ENCODE measurements around the gene CES1. TPM values are rescaled to one million over a fixed set of nuclear protein-coding genes. Genes with fewer than 3 reads are reported as not detected.
"Not testable (repeated sequence)": the region's sequence is repeated elsewhere in the genome, so short reads cannot be mapped to it uniquely, and the experiment has no call there.

Gene CES1
- total and polyA plus RNA-seq, 5 donors: 17.4 to 81.4 (median 59.6) TPM

- Histone ChIP-seq H3K4me3 (ENCODE audit: low read length) (no peak overlapping the region), H3K4me1 (ENCODE audit: control insufficient read depth, insufficient read depth, low read length) (no peaks in the 10 kb centered on the region), H3K9me3 (ENCODE audit: control insufficient read depth, low read length) (no peaks in the 10 kb centered on the region), H3K27ac (ENCODE audit: low read length) (no peak overlapping the region), H3K27me3 (ENCODE audit: control insufficient read depth, insufficient read depth) (no peaks in the 10 kb centered on the region)
- 81% methylated on average over 3 of the region's 3 CpGs for WGBS
- no peak for ATAC-seq
- DNase-seq: no peak
- intact Hi-C loops (cut with DNase I): no loop called here
Observed at GRCh38 chr16:55856950-55857349, 24.1 kb upstream of the CES1 start.

GRCh38 chr16:55853114-55853513 lies 20.2 kb upstream of the CES1 start:
- WGBS: 78% methylated on average over 3 of the region's 3 CpGs
- H3K27me3 ChIP-seq (ENCODE audit: control insufficient read depth, insufficient read depth): no peaks in the 10 kb centered on the region

GRCh38 chr16:55849536-55849935 lies 16.6 kb upstream of the CES1 start:
- H3K27me3 ChIP-seq (ENCODE audit: control insufficient read depth, insufficient read depth): no peaks in the 10 kb centered on the region
- no peak overlapping the region for H3K27ac ChIP-seq (ENCODE audit: low read length)
- no peaks in the 10 kb centered on the region for H3K4me1 ChIP-seq (ENCODE audit: control insufficient read depth, insufficient read depth, low read length)
- ATAC-seq: no peak
- H3K4me3 ChIP-seq (ENCODE audit: low read length): no peak overlapping the region
- intact Hi-C loops (cut with DNase I): loop anchor here in 2 of 4 donors (10.0 kb wide), 1 partner anchor 385 kb away; no protein-coding TSS in a partner anchor
- no peak for DNase-seq
- H3K9me3 ChIP-seq (ENCODE audit: control insufficient read depth, low read length): no peaks in the 10 kb centered on the region
- WGBS: 77% methylated on average over 13 of the region's 13 CpGs

More at GRCh38 chr16:55853114-55853513, 20.2 kb upstream of the CES1 start:
- Histone ChIP-seq H3K4me3 (ENCODE audit: low read length) (no peak overlapping the region), H3K27ac (ENCODE audit: low read length) (no peak overlapping the region), H3K9me3 (ENCODE audit: control insufficient read depth, low read length) (no peaks in the 10 kb centered on the region), H3K4me1 (ENCODE audit: control insufficient read depth, insufficient read depth, low read length) (no peaks in the 10 kb centered on the region)
- DNase-seq: no peak
- intact Hi-C loops (cut with DNase I): no loop called here
- ATAC-seq: no peak

- no peaks in the 10 kb centered on the region for H3K27me3 ChIP-seq (ENCODE audit: control insufficient read depth, insufficient read depth)
- no peak for ATAC-seq
Observed at GRCh38 chr16:55846598-55847346, 13.9 kb upstream of the CES1 start.

GRCh38 chr16:55843105-55843395 lies 10.2 kb upstream of the CES1 start:
- intact Hi-C loops (cut with DNase I): loop anchor here in 3 of 4 donors (2.0 to 10.0 kb wide), 2 partner anchors 130 to 378 kb away; no protein-coding TSS in a partner anchor
- DNase-seq (no peak), ATAC-seq (no peak)
- H3K27ac ChIP-seq (ENCODE audit: low read length): no peak overlapping the region
- H3K27me3 ChIP-seq (ENCODE audit: control insufficient read depth, insufficient read depth): no peaks in the 10 kb centered on the region
- H3K4me1 ChIP-seq (ENCODE audit: control insufficient read depth, insufficient read depth, low read length): no peaks in the 10 kb centered on the region
- no peaks in the 10 kb centered on the region for H3K9me3 ChIP-seq (ENCODE audit: control insufficient read depth, low read length)
- 44% methylated on average over 2 of the region's 2 CpGs for WGBS
- no peak overlapping the region for H3K4me3 ChIP-seq (ENCODE audit: low read length)

More at GRCh38 chr16:55846598-55847346, 13.9 kb upstream of the CES1 start:
- intact Hi-C loops (cut with DNase I): loop anchor here in 2 of 4 donors (10.0 kb wide), 1 partner anchor 382 kb away; no protein-coding TSS in a partner anchor
- H3K4me1 ChIP-seq (ENCODE audit: control insufficient read depth, insufficient read depth, low read length): no peaks in the 10 kb centered on the region
- no peaks in the 10 kb centered on the region for H3K9me3 ChIP-seq (ENCODE audit: control insufficient read depth, low read length)
- H3K27ac ChIP-seq (ENCODE audit: low read length): no peak overlapping the region
- no peak for DNase-seq
- WGBS: 42% methylated on average over 11 of the region's 11 CpGs
- H3K4me3 ChIP-seq (ENCODE audit: low read length): no peak overlapping the region

- no peak for DNase-seq
- intact Hi-C loops (cut with DNase I): loop anchor here in 3 of 4 donors (1.0 to 10.0 kb wide), 3 partner anchors 130 to 378 kb away; no protein-coding TSS in a partner anchor
- ATAC-seq: peak; percentile 63 to 71
- Histone ChIP-seq H3K9me3 (ENCODE audit: control insufficient read depth, low read length) (no peaks in the 10 kb centered on the region), H3K4me1 (ENCODE audit: control insufficient read depth, insufficient read depth, low read length) (no peaks in the 10 kb centered on the region), H3K27ac (ENCODE audit: low read length) (no peak overlapping the region), H3K27me3 (ENCODE audit: control insufficient read depth, insufficient read depth) (no peaks in the 10 kb centered on the region), H3K4me3 (ENCODE audit: low read length) (no peak overlapping the region)
- WGBS: 34% methylated on average over 11 of the region's 11 CpGs
Observed at GRCh38 chr16:55842369-55843104, 9.6 kb upstream of the CES1 start.

- no peaks in the 10 kb centered on the region for H3K9me3 ChIP-seq (ENCODE audit: control insufficient read depth, low read length)
- intact Hi-C loops (cut with DNase I): no loop called here
- no peaks in the 10 kb centered on the region for H3K4me1 ChIP-seq (ENCODE audit: control insufficient read depth, insufficient read depth, low read length)
- H3K4me3 ChIP-seq (ENCODE audit: low read length): no peak overlapping the region
- H3K27ac ChIP-seq (ENCODE audit: low read length): no peak overlapping the region
- no peaks in the 10 kb centered on the region for H3K27me3 ChIP-seq (ENCODE audit: control insufficient read depth, insufficient read depth)
- 41% methylated on average over 2 of the region's 2 CpGs for WGBS
- DNase-seq (no peak), ATAC-seq (peak in 1 of 2 donors; percentile 15)
Observed at GRCh38 chr16:55839115-55839514, 6.2 kb upstream of the CES1 start.

- Histone ChIP-seq H3K9me3 (ENCODE audit: control insufficient read depth, low read length) (no peaks in the 10 kb centered on the region), H3K4me1 (ENCODE audit: control insufficient read depth, insufficient read depth, low read length) (no peaks in the 10 kb centered on the region), H3K27me3 (ENCODE audit: control insufficient read depth, insufficient read depth) (no peaks in the 10 kb centered on the region), H3K27ac (ENCODE audit: low read length) (peak overlapping the region; percentile 22), H3K4me3 (ENCODE audit: low read length) (no peak overlapping the region)
- WGBS: 77% methylated on average over 4 of the region's 4 CpGs
- intact Hi-C loops (cut with DNase I): no loop called here
- ATAC-seq (peak in 1 of 2 donors; percentile 25), DNase-seq (peak in 1 of 3 donors; percentile 61)
Observed at GRCh38 chr16:55836158-55836611, 3.3 kb upstream of the CES1 start.

GRCh38 chr16:55835581-55835980 lies 2.7 kb upstream of the CES1 start:
- WGBS: 28% methylated on average over 1 of the region's 1 CpG
- no peaks in the 10 kb centered on the region for H3K4me1 ChIP-seq (ENCODE audit: control insufficient read depth, insufficient read depth, low read length)
- DNase-seq: peak; percentile 61 to 82 (median 63)
- peak overlapping the region; percentile 22 for H3K27ac ChIP-seq (ENCODE audit: low read length)
- H3K9me3 ChIP-seq (ENCODE audit: control insufficient read depth, low read length): no peaks in the 10 kb centered on the region
- H3K27me3 ChIP-seq (ENCODE audit: control insufficient read depth, insufficient read depth): no peaks in the 10 kb centered on the region
- no peak overlapping the region for H3K4me3 ChIP-seq (ENCODE audit: low read length)
- intact Hi-C loops (cut with DNase I): no loop called here
- peak; percentile 61 to 69 for ATAC-seq

GRCh38 chr16:55835173-55835572 lies 2.3 kb upstream of the CES1 start:
- H3K27me3 ChIP-seq (ENCODE audit: control insufficient read depth, insufficient read depth); H3K9me3 ChIP-seq (ENCODE audit: control insufficient read depth, low read length); ATAC-seq; H3K27ac ChIP-seq (ENCODE audit: low read length); DNase-seq; intact Hi-C loops (cut with DNase I); H3K4me1 ChIP-seq (ENCODE audit: control insufficient read depth, insufficient read depth, low read length); H3K4me3 ChIP-seq (ENCODE audit: low read length): not testable (repeated sequence)
- WGBS: 66% methylated on average over 3 of the region's 3 CpGs

GRCh38 chr16:55834049-55834448 lies 1.2 kb upstream of the CES1 start:
- ATAC-seq (no peak), DNase-seq (no peak)
- intact Hi-C loops (cut with DNase I): loop anchor here in 1 of 4 donors (5.0 kb wide), 1 partner anchor 72 kb away; no protein-coding TSS in a partner anchor
- Histone ChIP-seq H3K4me3 (ENCODE audit: low read length) (no peak overlapping the region), H3K4me1 (ENCODE audit: control insufficient read depth, insufficient read depth, low read length) (no peaks in the 10 kb centered on the region), H3K27ac (ENCODE audit: low read length) (no peak overlapping the region), H3K9me3 (ENCODE audit: control insufficient read depth, low read length) (no peaks in the 10 kb centered on the region), H3K27me3 (ENCODE audit: control insufficient read depth, insufficient read depth) (no peaks in the 10 kb centered on the region)
- WGBS: 79% methylated on average over 7 of the region's 7 CpGs
